GM19397 (cell line): Measurements from ENCODE around the gene LYPD4.

Experiments used
- ATAC-seq: cut with Tn5 transposase; IDR thresholded peaks from one replicate; pipeline ENCODE4 v1.9.1; 2021; ENCODE audit warnings: mild to moderate bottlenecking, moderate library complexity; ENCODE audit not compliant: unreplicated experiment

Gene LYPD4

DNA sequence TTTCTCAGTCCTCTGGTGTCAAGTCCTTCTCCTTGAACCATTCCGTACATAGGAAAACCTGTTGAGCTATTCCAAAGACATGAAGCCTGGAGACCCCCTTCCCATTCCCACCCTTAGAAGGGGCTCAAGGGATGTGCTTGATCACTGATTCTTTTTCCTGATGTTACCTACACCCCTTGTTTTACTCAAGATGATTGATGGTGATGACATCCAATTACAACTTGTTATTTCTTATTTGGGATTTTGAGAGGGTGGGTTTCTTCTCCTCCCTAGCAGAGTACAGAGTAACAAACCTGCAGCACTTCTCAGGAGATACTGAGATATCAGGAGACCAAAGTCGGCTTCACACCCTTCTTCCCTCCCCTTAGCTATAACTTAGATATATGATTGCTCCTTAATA is 8.9 kb upstream of the LYPD4 start:
- ATAC-seq, result no peak

DNA sequence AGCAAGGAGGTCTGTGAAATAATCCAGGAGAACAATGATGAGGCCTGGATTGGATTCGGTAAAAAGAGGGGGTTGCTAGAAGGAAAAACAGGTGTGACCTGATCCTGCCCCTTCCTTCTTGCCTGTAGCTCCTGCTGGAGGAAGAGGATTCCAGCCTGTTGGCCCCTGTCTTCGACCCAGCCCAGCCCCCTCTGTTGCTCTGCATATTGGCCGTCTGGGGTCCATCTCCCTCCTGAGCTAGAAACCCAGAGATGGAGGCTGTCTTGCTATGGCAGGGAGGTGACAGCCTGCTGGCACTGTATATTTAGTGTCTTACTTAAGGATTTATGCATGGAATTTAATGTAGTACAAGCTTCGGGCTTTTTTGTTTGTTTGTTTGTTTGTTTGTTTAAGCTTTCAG is 7.0 kb upstream of the LYPD4 start:
- ATAC-seq, result no peak

DNA sequence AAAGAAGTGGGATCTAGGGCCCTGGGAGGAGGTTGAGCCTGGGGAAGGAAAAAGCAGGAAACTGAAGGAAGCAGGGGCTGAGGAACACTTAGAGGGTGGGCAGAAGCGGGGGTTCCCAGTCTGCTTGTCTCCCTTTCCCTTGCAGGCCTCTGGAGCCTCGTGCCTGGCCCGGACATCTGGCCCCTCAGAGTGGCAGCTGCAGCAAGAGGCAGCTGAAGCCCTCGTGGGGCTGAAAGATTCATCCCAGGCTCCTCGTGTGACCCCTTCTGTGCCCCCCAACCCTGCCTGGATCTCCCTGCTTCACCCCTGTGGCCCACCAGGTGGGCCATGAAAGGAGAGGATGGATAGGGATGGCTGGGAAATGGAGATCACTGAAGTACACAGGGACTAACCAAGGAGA is 5.9 kb upstream of the LYPD4 start:
- ATAC-seq, result no peak

DNA sequence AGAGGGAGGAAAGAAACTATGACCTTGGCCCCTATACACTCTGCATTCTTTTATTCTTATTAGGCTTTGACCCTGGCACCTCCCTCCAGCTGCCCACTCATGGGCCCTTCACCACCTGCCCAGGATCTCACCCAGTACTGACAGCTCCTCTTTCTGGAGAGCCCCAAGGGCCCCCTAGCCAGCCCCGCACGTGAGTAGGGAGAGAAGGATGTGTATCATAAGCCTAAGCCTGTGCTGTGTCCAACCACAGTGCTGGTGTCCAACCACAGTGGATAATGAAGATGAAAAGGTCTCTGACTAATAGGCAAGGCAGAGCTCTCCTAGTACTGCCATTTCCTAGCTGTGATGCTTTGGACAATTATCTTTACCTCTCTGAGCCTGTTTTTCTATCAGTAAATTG is 4.6 kb upstream of the LYPD4 start:
- no peak for ATAC-seq

DNA sequence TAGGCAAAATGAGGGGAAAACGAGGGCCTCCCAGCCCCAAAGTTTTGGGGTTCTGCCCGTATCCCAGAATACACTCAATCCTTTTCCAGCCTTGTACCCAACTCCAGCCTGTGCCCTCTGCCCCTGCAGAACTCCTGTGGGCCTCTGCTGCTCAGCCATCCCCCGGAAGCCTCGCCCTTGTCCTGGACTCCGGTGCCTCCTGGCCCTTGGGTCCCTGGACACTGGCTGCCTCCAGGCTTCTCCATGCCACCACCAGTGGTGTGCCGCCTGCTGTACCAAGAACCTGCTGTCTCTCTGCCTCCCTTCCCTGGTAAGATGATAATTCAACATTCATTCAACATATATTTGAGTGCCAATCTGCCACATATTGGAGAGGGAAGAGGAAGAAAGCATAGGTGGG is 4.2 kb upstream of the LYPD4 start:
- ATAC-seq, result no peak

DNA sequence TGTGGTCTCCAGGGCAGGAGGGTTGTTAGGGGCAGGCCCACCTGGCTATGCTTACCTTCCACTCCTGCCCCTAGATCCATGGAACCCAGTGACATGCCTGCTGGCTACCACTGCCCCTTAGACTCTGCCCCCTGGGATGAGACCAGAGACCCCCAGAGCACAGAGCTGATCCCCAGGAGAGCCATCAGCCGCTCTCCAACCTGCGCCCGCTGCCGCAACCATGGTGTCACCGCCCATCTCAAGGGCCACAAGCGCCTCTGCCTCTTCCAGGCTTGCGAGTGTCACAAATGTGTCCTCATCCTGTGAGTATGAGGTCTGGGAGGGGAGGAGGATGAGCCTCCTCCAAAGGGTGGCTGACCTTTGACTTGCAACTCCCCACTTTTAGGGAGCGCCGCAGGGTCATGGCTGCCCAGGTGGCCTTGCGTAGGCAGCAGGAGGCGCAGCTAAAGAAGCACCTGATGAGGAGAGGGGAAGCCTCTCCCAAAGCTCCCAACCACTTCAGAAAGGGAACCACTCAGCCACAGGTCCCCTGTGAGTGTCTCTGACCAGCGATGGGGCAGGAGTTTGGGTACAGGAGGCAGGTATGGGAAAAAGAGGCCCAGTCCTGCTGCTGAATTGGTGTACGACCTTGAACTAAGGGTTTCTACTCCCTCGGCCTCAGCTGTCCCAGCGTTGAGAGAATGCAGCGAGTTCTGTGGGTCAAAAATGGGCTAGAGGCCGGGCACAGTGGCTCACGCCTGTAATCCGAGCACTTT is 3.0 kb upstream of the LYPD4 start:
- ATAC-seq, result no peak

DNA sequence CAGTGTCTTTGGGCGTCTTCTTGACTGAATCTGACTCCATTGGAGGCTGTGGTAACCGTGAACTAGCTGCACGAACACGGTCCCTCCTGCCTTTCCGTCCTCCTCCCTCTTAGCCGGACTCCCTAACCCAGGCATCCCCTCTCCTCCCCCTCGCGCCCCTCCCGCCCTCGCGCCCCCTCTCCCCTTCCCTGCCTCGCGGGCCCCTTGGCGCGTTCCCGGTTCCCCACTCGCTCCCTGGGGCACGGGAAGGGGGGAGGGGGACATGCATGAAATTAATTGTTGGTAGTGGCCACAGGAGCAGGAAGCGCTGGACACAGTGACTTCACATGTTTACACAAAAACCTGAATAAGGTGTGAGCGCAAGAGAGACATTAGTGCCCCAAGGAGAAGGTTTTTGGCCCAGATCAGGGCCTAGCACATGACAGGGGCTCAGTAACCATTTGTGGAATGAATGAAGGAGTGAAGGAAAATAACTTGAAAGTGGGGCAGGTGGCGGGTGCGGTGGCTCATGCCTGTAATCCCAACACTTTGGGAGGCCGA is 638 bp upstream of the LYPD4 start:
- ATAC-seq, result no peak

DNA sequence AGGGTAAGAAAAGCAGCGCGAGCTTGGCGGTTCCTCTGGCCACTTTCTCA is 343 bp upstream of the LYPD4 start, which contains the start of gene DMRTC2:
Gene DMRTC2 (plus strand): TSS at position 42 of the 50 bp plus-strand sequence. CDS start 2,387 bp downstream, outside the sequence.
- no peak for ATAC-seq

DNA sequence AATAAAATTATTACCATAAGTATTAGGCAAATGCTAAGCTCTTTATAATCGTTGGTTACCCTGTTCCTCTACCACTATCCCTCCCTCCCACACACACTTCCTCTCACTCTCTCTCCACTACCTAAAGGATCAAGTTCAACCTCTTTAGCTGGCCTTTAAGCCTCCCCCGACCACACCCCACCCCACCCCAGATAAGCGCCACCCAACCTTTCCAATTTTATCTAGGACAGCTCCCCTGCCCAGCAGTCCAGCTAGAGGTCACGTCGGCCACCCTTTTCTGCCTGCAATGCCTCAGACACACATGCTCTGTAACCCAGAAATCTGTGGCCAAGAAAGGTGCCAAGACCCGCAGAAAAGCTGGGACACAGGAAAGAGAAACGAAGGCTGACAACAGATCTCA is 1.1 kb downstream of the LYPD4 start:
- no peak for ATAC-seq

DNA sequence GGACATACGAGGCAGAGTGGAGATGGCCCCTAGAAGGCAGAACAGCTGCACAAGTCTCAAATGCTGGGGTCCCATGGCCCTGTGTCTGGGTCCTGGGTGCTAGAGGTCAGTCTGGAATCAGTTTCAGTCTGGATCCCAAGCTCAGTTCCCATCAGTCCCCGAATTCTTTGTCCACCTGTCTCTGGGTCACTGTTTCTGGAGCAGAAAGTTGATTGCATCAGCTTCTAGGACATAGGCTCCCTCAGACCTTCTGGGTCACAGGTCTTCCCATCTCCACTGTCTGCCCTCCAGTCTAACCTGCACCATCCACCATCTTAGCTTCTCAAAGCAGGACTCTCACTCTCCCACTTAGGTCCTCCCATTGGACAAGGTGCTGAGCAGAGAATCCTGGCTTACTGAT is 5.3 kb downstream of the LYPD4 start:
- no peak for ATAC-seq

DNA sequence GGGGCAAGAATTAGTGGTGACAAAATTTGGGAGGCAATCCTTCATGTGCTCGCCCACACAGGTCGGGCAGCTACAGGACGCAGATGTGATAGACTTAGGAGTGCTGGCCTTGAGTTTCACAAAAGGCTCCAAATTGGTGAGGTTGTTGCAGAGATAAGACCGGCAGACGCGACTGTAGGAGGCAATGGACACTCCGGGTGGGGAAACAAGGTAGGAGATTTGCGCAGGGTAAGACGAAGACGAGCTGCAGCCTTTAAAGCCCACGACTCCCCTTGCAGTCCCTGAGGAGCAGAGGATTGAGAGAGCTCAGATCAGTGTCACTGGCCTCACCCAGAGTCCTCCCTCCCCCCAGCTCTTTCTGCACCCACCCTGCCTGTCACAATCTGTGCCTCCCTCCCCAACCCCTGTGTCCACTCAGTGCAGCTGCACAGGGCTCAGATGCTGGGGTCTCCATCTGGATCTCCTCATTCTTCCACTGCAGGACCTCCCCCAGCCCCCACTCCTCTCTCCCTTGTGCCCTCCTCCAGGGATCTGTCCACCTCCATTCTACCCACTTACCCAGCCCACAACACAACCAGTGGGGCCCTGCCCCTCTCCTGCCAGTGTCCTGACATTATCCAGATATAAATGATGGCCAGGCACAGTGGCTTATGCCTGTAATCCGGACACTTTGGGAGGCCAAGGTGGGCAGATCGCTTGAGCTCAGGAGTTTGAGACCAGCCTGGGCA is 6.3 kb downstream of the LYPD4 start:
- ATAC-seq, result no peak

DNA sequence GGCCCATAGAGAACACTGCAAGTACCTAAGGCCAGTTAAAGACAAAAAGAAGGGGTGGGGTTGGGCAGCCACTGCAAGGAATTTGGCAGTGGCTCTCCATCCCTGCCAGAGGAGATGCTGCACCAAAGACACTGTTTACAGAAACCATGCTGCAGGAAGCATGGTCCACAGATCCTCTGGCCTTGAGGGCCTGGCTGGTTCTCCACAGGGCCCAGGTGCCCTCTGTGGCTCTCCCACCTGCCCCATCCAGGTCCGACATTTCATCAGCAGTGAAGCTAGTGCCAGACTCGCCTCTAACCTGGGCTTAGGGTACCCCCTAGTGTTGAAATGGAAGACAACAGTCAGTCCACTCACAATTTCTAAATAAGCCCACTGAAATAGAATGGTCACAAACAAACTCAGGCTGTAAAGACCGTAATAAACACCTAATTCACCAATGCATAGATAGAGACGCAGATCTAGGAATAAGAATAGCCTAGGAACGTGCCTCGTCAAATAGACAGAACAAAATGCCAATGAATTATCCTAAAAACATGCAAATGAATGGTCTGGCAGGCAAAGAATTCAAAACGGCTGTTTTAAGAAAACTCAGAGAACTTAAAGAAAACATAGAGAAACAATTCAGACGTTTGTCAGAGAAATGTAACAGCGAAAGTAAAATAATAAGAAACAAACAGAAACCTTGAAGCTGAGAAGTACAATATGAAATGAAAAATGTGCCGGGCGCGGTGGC is 23.3 kb downstream of the LYPD4 start:
- ATAC-seq, result no peak

DNA sequence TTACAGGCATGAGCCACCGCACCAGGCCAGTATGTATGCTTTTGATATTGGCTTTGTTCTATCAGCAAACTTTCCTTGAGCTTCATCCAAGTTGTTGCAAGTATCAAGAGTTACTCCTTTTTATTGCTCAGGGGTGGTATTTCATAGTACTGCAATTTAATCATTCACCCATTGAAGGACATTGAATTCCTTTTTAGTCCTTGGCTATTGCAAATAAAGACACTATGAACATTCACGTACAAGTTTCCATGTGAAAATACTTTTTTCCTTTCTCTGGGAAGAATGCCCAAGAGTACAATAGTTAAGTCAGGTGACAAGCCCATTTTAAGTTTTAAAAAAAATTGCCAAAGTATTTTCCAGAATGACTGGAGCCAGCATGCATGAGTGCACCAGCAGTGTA is 27.7 kb downstream of the LYPD4 start:
- ATAC-seq, result no peak

DNA sequence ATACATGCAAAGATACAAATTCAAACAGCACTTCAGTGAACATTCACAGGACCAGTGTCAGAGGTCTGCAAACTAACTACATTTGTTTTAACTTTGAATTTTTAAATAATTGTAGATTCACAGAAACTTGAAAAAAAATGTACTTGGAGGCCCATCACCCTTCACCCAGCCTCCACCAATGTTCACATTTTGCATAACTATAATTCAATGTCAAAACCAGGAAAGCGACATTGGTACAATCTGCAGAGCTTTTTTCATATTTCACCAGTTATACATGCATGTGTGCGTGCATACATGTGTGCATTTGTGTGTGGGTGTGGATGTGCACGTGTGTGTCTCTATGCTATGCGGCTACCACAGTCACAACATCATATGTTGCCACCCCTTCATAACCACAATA is 29.2 kb downstream of the LYPD4 start:
- no peak for ATAC-seq

DNA sequence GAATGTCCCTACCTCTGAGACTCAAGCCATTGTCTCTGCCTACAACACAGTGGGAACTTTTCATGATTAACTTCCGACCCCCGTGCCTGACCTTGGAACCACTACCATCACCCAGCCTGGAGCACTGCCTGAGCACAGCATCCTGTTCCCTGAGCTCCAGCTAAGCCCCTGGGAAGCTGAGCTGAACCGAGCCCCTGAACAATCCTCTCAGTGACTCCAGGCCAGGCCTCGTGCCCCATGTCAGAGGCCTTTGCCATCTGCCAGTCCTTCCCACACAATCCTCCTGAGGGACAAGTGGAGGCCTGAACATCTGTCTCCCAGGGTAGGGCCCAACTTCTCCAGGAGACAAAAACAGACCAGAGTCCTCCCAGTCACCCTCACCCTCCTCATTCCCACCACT is 30.6 kb downstream of the LYPD4 start:
- ATAC-seq, result no peak

DNA sequence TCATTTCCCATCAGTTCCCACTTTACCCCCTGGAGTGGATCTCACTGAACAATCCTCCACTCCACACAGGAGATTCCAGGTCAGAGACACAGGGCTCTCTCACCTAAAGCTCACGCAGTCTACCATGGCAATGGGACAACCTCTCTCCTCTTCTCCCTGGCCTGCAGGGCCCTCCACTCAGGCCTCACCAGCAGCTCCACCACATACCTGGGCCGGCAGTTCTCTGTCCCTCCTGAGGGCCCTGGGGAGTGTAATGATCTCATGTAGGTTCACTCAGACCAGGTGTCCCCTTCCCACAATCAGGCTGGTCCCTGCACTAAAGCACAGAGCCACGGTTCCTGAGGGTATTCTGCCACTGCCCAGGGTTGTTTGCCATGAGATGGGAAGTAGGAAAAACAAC is 32.5 kb downstream of the LYPD4 start:
- ATAC-seq, result no peak

DNA sequence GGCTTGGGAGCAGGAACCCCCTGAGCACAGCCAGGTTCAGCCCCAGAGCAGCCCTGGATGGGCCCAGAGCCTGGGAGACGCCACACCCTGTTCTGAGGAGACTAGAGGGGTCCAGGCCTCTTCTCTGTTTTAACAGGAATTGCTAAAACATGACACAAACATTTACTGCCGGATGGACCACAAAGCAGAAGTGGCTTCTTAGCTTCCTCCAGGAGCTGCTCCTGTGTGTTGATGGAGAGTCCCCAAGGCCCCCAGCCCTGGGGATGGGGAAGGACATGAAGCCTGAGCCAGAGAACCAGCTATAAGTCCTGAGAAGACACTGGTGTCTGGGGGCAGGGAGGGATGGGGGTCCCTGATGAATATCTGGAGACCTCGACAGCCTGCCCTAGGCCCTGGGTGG is 33.4 kb downstream of the LYPD4 start:
- ATAC-seq, result no peak

DNA sequence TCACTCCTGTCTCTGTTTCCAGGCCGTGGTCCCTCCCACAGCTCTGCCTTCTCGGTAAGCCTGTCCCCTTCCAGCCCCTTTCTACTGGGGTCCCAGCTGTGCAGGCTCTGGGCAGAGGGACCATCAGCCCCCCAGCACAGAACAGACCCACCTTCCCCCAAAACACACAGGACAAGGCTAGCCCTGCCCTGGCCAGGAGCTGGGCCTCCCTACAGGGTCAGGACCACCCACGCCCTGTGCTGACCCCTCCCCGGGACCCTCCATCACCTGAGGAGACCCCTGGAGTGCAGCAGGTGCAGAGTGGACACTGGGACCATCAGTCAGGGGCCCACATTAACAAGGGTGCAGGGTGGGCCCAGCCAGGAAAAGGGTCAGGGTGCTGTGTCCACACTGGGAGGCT is 34.2 kb downstream of the LYPD4 start:
- ATAC-seq, result no peak

DNA sequence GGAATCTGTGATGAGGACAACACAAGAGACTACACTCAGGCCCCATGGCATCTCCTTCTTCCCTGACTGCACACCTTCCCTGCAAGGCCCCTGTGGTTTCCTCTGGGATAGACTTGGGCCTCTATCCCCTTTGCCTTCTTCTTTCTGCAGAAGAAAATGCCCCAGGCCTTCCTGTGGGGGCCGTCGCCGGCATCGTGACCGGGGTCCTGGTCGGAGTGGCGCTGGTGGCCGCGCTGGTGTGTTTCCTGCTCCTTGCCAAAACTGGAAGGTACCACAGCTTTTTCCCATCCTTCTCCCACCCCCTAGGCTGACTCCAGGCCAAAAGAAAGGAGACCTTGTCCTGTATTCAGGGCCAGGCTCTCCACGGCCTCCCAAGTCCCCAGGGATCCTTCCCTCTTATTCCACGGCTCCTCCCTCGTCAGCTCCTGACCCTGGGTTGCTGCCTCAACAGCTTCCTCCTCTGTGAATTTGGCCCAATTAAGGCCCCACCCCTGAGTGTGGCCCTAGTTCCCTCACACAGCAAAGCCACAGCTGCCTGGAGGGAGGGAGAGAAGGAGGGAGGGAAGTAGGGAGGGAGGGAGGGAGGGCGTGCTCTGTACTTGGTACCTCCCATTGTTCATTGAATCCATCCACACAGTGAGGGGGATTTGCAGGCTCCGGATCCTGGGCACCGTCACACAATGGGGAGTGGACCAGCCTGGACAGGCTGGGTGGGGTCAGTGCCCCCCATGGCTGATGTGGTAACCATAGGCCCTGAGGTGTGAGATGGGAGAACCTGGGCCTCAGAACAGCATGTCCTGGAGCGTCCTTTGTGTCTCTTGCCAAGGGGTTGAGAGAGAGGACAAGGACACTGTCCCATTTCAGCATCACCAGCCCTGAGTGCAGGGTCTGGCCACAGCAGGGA is 35.6 kb downstream of the LYPD4 start:
- ATAC-seq, result no peak

DNA sequence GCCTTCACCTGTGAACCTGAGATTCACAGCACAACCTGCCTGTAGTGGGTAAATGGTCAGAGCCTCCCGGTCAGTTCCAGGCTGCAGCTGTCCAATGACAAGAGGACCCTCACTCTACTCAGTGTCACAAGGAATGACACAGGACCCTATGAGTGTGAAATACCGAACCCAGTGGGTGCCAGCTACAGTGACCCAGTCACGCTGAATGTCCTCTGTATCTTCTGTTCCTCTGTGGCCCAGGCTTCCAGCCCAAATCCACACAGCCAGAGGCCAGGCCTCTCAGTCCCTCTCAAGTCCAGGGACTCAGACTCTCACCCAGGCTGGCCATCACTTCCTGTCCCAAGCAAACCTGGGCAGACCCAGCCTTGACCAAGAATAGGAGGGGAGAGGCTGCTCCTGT is 37.3 kb downstream of the LYPD4 start:
- no peak for ATAC-seq

DNA sequence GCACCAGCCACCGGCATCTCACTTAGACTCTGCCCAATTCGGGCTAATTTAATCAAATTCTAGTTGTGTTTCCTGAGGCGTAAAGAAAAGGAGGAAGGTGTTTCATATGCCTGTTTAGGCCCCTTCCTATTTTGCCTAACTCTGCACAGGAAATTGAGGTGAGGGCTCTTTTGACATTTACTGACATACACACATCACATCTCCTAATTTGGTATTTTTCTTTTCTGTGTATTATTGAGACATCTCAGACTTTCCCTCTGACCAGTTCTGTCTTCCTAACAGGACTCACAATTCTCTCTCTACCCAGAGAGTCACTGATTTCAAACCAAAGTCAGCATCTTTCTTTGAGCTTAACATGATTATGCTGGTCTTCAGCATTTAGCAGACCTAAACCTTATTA is 40.1 kb downstream of the LYPD4 start:
- no peak for ATAC-seq
